ENCODE data around the gene CASP3.
"Not testable (repeated sequence)": the region's sequence is repeated elsewhere in the genome, so short reads cannot be mapped to it uniquely, and the experiment has no call there.

The CASP3 gene

GRCh38 chr4:184625783-184626596 is 23.3 kb downstream of the CASP3 start:
- H3K9me3 Mint-ChIP-seq (ENCODE audit: low read depth); H3K27me3 Mint-ChIP-seq: not testable (repeated sequence)
- Mint-ChIP-seq H3K36me3 (peaks cover 24% of the 10 kb centered on the region), H3K27ac (peak overlapping the region; percentile 82), H3K4me3 (peak overlapping the region; percentile 15), H3K4me1 (ENCODE audit: low read depth) (peaks cover 33% of the 10 kb centered on the region)

GRCh38 chr4:184624972-184625554 is 24.2 kb downstream of the CASP3 start:
- H3K27ac Mint-ChIP-seq = peak overlapping the region; percentile 82
- peaks cover 22% of the 10 kb centered on the region for H3K36me3 Mint-ChIP-seq

GRCh38 chr4:184624504-184624903 is 24.7 kb downstream of the CASP3 start:
- peaks cover 18% of the 10 kb centered on the region for H3K36me3 Mint-ChIP-seq
- H3K4me3 Mint-ChIP-seq = peak overlapping the region; percentile 7
- peak overlapping the region; percentile 82 for H3K27ac Mint-ChIP-seq
- not testable (repeated sequence) for H3K27me3 Mint-ChIP-seq; H3K9me3 Mint-ChIP-seq (ENCODE audit: low read depth)
- peaks cover 33% of the 10 kb centered on the region for H3K4me1 Mint-ChIP-seq (ENCODE audit: low read depth)

More at GRCh38 chr4:184624972-184625554, 24.2 kb downstream of the CASP3 start:
- H3K27me3 Mint-ChIP-seq = no peaks in the 10 kb centered on the region
- H3K4me3 Mint-ChIP-seq = peak overlapping the region; percentile 7
- H3K4me1 Mint-ChIP-seq (ENCODE audit: low read depth) = peaks cover 33% of the 10 kb centered on the region
- no peaks in the 10 kb centered on the region for H3K9me3 Mint-ChIP-seq (ENCODE audit: low read depth)

- Mint-ChIP-seq H3K9me3 (ENCODE audit: low read depth) (no peaks in the 10 kb centered on the region), H3K4me3 (no peak overlapping the region), H3K27me3 (no peaks in the 10 kb centered on the region), H3K27ac (no peak overlapping the region), H3K4me1 (ENCODE audit: low read depth) (peaks cover 22% of the 10 kb centered on the region), H3K36me3 (peaks cover 10% of the 10 kb centered on the region)
Observed at GRCh38 chr4:184621518-184621917, 27.7 kb downstream of the CASP3 start.

GRCh38 chr4:184620212-184620867 is 28.9 kb downstream of the CASP3 start:
- no peak overlapping the region for H3K27ac Mint-ChIP-seq
- no peak overlapping the region for H3K4me3 Mint-ChIP-seq
- H3K9me3 Mint-ChIP-seq (ENCODE audit: low read depth) = no peaks in the 10 kb centered on the region
- peaks cover 10% of the 10 kb centered on the region for H3K36me3 Mint-ChIP-seq
- peaks cover 10% of the 10 kb centered on the region for H3K4me1 Mint-ChIP-seq (ENCODE audit: low read depth)
- H3K27me3 Mint-ChIP-seq = no peaks in the 10 kb centered on the region

- Mint-ChIP-seq H3K4me1 (ENCODE audit: low read depth) (no peaks in the 10 kb centered on the region), H3K4me3 (no peak overlapping the region), H3K9me3 (ENCODE audit: low read depth) (no peaks in the 10 kb centered on the region), H3K36me3 (no peaks in the 10 kb centered on the region), H3K27ac (no peak overlapping the region), H3K27me3 (no peaks in the 10 kb centered on the region)
Observed at GRCh38 chr4:184617600-184618196, 31.5 kb downstream of the CASP3 start.

- H3K36me3 Mint-ChIP-seq = no peaks in the 10 kb centered on the region
- no peaks in the 10 kb centered on the region for H3K27me3 Mint-ChIP-seq
- H3K4me1 Mint-ChIP-seq (ENCODE audit: low read depth) = no peaks in the 10 kb centered on the region
- no peak overlapping the region for H3K4me3 Mint-ChIP-seq
- no peak overlapping the region for H3K27ac Mint-ChIP-seq
- no peaks in the 10 kb centered on the region for H3K9me3 Mint-ChIP-seq (ENCODE audit: low read depth)
Observed at GRCh38 chr4:184616633-184617551, 32.4 kb downstream of the CASP3 start.

- H3K9me3 Mint-ChIP-seq (ENCODE audit: low read depth); H3K27ac Mint-ChIP-seq; H3K27me3 Mint-ChIP-seq; H3K36me3 Mint-ChIP-seq; H3K4me1 Mint-ChIP-seq (ENCODE audit: low read depth); H3K4me3 Mint-ChIP-seq: not testable (repeated sequence)
Observed at GRCh38 chr4:184616168-184616567, 33.1 kb downstream of the CASP3 start.

GRCh38 chr4:184614509-184614908 is 34.7 kb downstream of the CASP3 start:
- Mint-ChIP-seq H3K4me1 (ENCODE audit: low read depth) (no peaks in the 10 kb centered on the region), H3K27me3 (no peaks in the 10 kb centered on the region), H3K4me3 (no peak overlapping the region), H3K36me3 (no peaks in the 10 kb centered on the region), H3K9me3 (ENCODE audit: low read depth) (no peaks in the 10 kb centered on the region), H3K27ac (no peak overlapping the region)

GRCh38 chr4:184613405-184613804 is 35.8 kb downstream of the CASP3 start:
- no peaks in the 10 kb centered on the region for H3K4me1 Mint-ChIP-seq (ENCODE audit: low read depth)
- no peaks in the 10 kb centered on the region for H3K36me3 Mint-ChIP-seq
- no peak overlapping the region for H3K27ac Mint-ChIP-seq
- no peak overlapping the region for H3K4me3 Mint-ChIP-seq
- no peaks in the 10 kb centered on the region for H3K27me3 Mint-ChIP-seq
- no peaks in the 10 kb centered on the region for H3K9me3 Mint-ChIP-seq (ENCODE audit: low read depth)

- Mint-ChIP-seq H3K4me1 (ENCODE audit: low read depth) (no peaks in the 10 kb centered on the region), H3K36me3 (no peaks in the 10 kb centered on the region), H3K27me3 (no peaks in the 10 kb centered on the region), H3K4me3 (no peak overlapping the region), H3K9me3 (ENCODE audit: low read depth) (no peaks in the 10 kb centered on the region), H3K27ac (no peak overlapping the region)
Observed at GRCh38 chr4:184612074-184612473, 37.2 kb downstream of the CASP3 start.

GRCh38 chr4:184607429-184607828 is 41.8 kb downstream of the CASP3 start:
- not testable (repeated sequence) for H3K27me3 Mint-ChIP-seq; H3K36me3 Mint-ChIP-seq; H3K4me3 Mint-ChIP-seq; H3K4me1 Mint-ChIP-seq (ENCODE audit: low read depth); H3K27ac Mint-ChIP-seq
- peaks cover 14% of the 10 kb centered on the region for H3K9me3 Mint-ChIP-seq (ENCODE audit: low read depth)

GRCh38 chr4:184602857-184603256 is 46.4 kb downstream of the CASP3 start:
- H3K36me3 Mint-ChIP-seq, H3K27me3 Mint-ChIP-seq, H3K4me3 Mint-ChIP-seq, H3K27ac Mint-ChIP-seq: not testable (repeated sequence)
- Mint-ChIP-seq H3K9me3 (ENCODE audit: low read depth) (peaks cover 14% of the 10 kb centered on the region), H3K4me1 (ENCODE audit: low read depth) (peaks cover 27% of the 10 kb centered on the region)

GRCh38 chr4:184600982-184601381 is 48.3 kb downstream of the CASP3 start:
- Mint-ChIP-seq H3K4me3 (peak overlapping the region; percentile 56), H3K4me1 (ENCODE audit: low read depth) (peaks cover 27% of the 10 kb centered on the region), H3K9me3 (ENCODE audit: low read depth) (peaks cover 12% of the 10 kb centered on the region)
- H3K36me3 Mint-ChIP-seq, H3K27me3 Mint-ChIP-seq, H3K27ac Mint-ChIP-seq: not testable (repeated sequence)
